Urinary bladder (tissue), 4 donors: ENCODE measurements around the gene SLC17A2. TPM values are rescaled to one million over a fixed set of nuclear protein-coding genes. Genes with fewer than 3 reads are reported as not detected.
"Not testable (repeated sequence)": the region's sequence is repeated elsewhere in the genome, so short reads cannot be mapped to it uniquely, and the experiment has no call there.

Source experiments
- DNase-seq: peaks from one replicate; pipeline ENCODE4 v3.0.0-alpha.2; 2015; ENCODE audit errors: extremely low spot score
- H3K27ac ChIP-seq: one replicate; pipeline ENCODE4 v1.5.1; 2013; ENCODE audit warnings: low read depth, mild to moderate bottlenecking, moderate library complexity
- H3K36me3 ChIP-seq: one replicate; pipeline ENCODE4 v1.6.1; 2013; ENCODE audit warnings: mild to moderate bottlenecking, moderate library complexity; ENCODE audit not compliant: insufficient read depth
- H3K4me1 ChIP-seq: one replicate; pipeline ENCODE4 v1.6.1; 2013; ENCODE audit warnings: mild to moderate bottlenecking, moderate library complexity; ENCODE audit not compliant: insufficient read depth
- H3K4me3 ChIP-seq: one replicate; pipeline ENCODE4 v1.5.1; 2013; ENCODE audit warnings: low read depth, low read length
- WGBS: extraction: QIAGEN DNeasy Blood & Tissue Kit; methylation state at CpG from one replicate; pipeline ENCODE4 v1.1.7; 2013; 5-methylcytosine and 5-hydroxymethylcytosine counted together
- polyA plus RNA-seq: library from polyadenylated mRNA; stranded (reverse); fragments of 200-250 nt; gene quantifications from one replicate; pipeline ENCODE4 v1.2.3, GENCODE V29; 2013
- total RNA-seq: library from RNA; depleted of rRNA; stranded (reverse); fragments of >200 nt; gene quantifications from one replicate; pipeline ENCODE4 v1.2.3, GENCODE V29; 2014
- donor health status: healthy with polysubstance abuse.
- donor health status: healthy.

Gene SLC17A2
- total and polyA plus RNA-seq, 2 donors: 0.04 to 0.11 TPM

- Histone ChIP-seq H3K27ac (no peak overlapping the region), H3K4me1 (no peaks in the 10 kb centered on the region), H3K4me3 (no peak overlapping the region), H3K36me3 (no peaks in the 10 kb centered on the region)
- 62% methylated on average over 8 of the region's 8 CpGs for WGBS
- DNase-seq: no peak
These were observed 14.4 kb upstream of the SLC17A2 start for GRCh38 chr6:25944688-25945574.

GRCh38 chr6:25943887-25944286 lies 13.4 kb upstream of the SLC17A2 start:
- H3K36me3 ChIP-seq: no peaks in the 10 kb centered on the region
- H3K4me3 ChIP-seq: no peak overlapping the region
- DNase-seq: no peak
- H3K4me1 ChIP-seq: no peaks in the 10 kb centered on the region
- H3K27ac ChIP-seq: no peak overlapping the region
- WGBS: 81% methylated on average over 1 of the region's 1 CpG

GRCh38 chr6:25942561-25943147 lies 12.2 kb upstream of the SLC17A2 start:
- DNase-seq: no peak
- no peaks in the 10 kb centered on the region for H3K4me1 ChIP-seq
- 40% methylated on average over 3 of the region's 3 CpGs for WGBS
- H3K36me3 ChIP-seq: no peaks in the 10 kb centered on the region
- no peak overlapping the region for H3K4me3 ChIP-seq
- H3K27ac ChIP-seq: no peak overlapping the region

- no peaks in the 10 kb centered on the region for H3K36me3 ChIP-seq
- WGBS: 67% methylated on average over 2 of the region's 2 CpGs
- no peak overlapping the region for H3K4me3 ChIP-seq
- no peaks in the 10 kb centered on the region for H3K4me1 ChIP-seq
- no peak overlapping the region for H3K27ac ChIP-seq
- no peak for DNase-seq
These were observed 9.1 kb upstream of the SLC17A2 start for GRCh38 chr6:25939593-25939992.

- Histone ChIP-seq H3K27ac (no peak overlapping the region), H3K4me3 (no peak overlapping the region), H3K4me1 (no peaks in the 10 kb centered on the region), H3K36me3 (no peaks in the 10 kb centered on the region)
- no peak for DNase-seq
- 88% methylated on average over 5 of the region's 5 CpGs for WGBS
These were observed 5.5 kb upstream of the SLC17A2 start for GRCh38 chr6:25935953-25936352.

GRCh38 chr6:25934735-25935313 lies 4.3 kb upstream of the SLC17A2 start:
- H3K4me1 ChIP-seq: no peaks in the 10 kb centered on the region
- 43% methylated on average over 3 of the region's 3 CpGs for WGBS
- no peaks in the 10 kb centered on the region for H3K36me3 ChIP-seq
- DNase-seq: no peak
- no peak overlapping the region for H3K4me3 ChIP-seq
- no peak overlapping the region for H3K27ac ChIP-seq

GRCh38 chr6:25934156-25934555 lies 3.7 kb upstream of the SLC17A2 start:
- no peak for DNase-seq
- WGBS: 77% methylated on average over 2 of the region's 2 CpGs
- H3K4me3 ChIP-seq: no peak overlapping the region
- H3K36me3 ChIP-seq: no peaks in the 10 kb centered on the region
- no peak overlapping the region for H3K27ac ChIP-seq
- no peaks in the 10 kb centered on the region for H3K4me1 ChIP-seq

GRCh38 chr6:25931411-25931709 lies 869 bp upstream of the SLC17A2 start:
- 39% methylated on average over 1 of the region's 1 CpG for WGBS

GRCh38 chr6:25929785-25930184 lies 706 bp downstream of the SLC17A2 start:
- 92% methylated on average over 12 of the region's 12 CpGs for WGBS
- H3K4me3 ChIP-seq, H3K4me1 ChIP-seq, DNase-seq, H3K36me3 ChIP-seq, H3K27ac ChIP-seq: not testable (repeated sequence)

More at GRCh38 chr6:25931411-25931709, 869 bp upstream of the SLC17A2 start:
- Histone ChIP-seq H3K27ac (no peak overlapping the region), H3K4me1 (no peaks in the 10 kb centered on the region), H3K36me3 (no peaks in the 10 kb centered on the region), H3K4me3 (no peak overlapping the region)
- no peak for DNase-seq

GRCh38 chr6:25928562-25929324 lies 1.7 kb downstream of the SLC17A2 start:
- no peak for DNase-seq
- H3K27ac ChIP-seq: no peak overlapping the region
- no peaks in the 10 kb centered on the region for H3K4me1 ChIP-seq
- no peaks in the 10 kb centered on the region for H3K36me3 ChIP-seq
- H3K4me3 ChIP-seq: no peak overlapping the region
- 81% methylated on average over 4 of the region's 4 CpGs for WGBS

GRCh38 chr6:25927756-25928216 lies 2.7 kb downstream of the SLC17A2 start:
- no peak overlapping the region for H3K4me3 ChIP-seq
- H3K27ac ChIP-seq: no peak overlapping the region
- DNase-seq: no peak
- WGBS: 20% methylated on average over 2 of the region's 2 CpGs
- no peaks in the 10 kb centered on the region for H3K4me1 ChIP-seq
- H3K36me3 ChIP-seq: no peaks in the 10 kb centered on the region

GRCh38 chr6:25927178-25927577 lies 3.3 kb downstream of the SLC17A2 start:
- Histone ChIP-seq H3K27ac (no peak overlapping the region), H3K4me3 (no peak overlapping the region), H3K4me1 (no peaks in the 10 kb centered on the region), H3K36me3 (no peaks in the 10 kb centered on the region)
- WGBS: 86% methylated on average over 2 of the region's 2 CpGs
- no peak for DNase-seq

GRCh38 chr6:25925876-25926275 lies 4.6 kb downstream of the SLC17A2 start:
- 31% methylated on average over 1 of the region's 1 CpG for WGBS
- Histone ChIP-seq H3K4me3 (no peak overlapping the region), H3K27ac (no peak overlapping the region), H3K4me1 (no peaks in the 10 kb centered on the region), H3K36me3 (no peaks in the 10 kb centered on the region)
- DNase-seq: no peak
